Activated naive CD8-positive, alpha-beta T cell treated with anti-CD3 and anti-CD28 coated beads, Interleukin-2, amount 10 ng/mL, durations not matched to agents 7 days and 5 days (primary cell): ENCODE measurements around the gene MBD5. TPM values are rescaled to one million over a fixed set of nuclear protein-coding genes. Genes with fewer than 3 reads are reported as not detected.

Experiments used
- ATAC-seq: fragments of 150-1000 bp; cut with Tn5 transposase; one replicate; pipeline ENCODE4 v1.10.0; 2021; ENCODE audit warnings: low read depth, moderate library complexity
- POLR2A ChIA-PET: fragments of 350-600 bp; sonication (Branson Sonifier 250); formaldehyde crosslinking; loops from one replicate; lab custom pipeline; 2021; ENCODE audit warnings: antibody characterized with exemption; lab: Charles Lee
- DNase-seq: peaks from one replicate; pipeline ENCODE4 v3.0.0; 2021
- H3K27ac Mint-ChIP-seq: one replicate; pipeline ENCODE4 v1.8.0; 2022; ENCODE audit warnings: mild to moderate bottlenecking, mixed read lengths
- H3K27me3 Mint-ChIP-seq: one replicate; pipeline ENCODE4 v1.8.0; 2022; ENCODE audit warnings: mild to moderate bottlenecking, moderate library complexity, mixed read lengths
- H3K36me3 Mint-ChIP-seq: one replicate; pipeline ENCODE4 v1.8.0; 2021; ENCODE audit warnings: mild to moderate bottlenecking, mixed read lengths
- H3K4me1 Mint-ChIP-seq: one replicate; pipeline ENCODE4 v1.8.0; 2021; ENCODE audit warnings: mixed read lengths
- H3K4me3 Mint-ChIP-seq: one replicate; pipeline ENCODE4 v1.8.0; 2022; ENCODE audit warnings: mild to moderate bottlenecking, moderate library complexity, mixed read lengths
- H3K9me3 Mint-ChIP-seq: one replicate; pipeline ENCODE4 v1.8.0; 2021; ENCODE audit warnings: mixed read lengths
- total RNA-seq, 2 experiments: library from RNA; stranded (reverse); gene quantifications; one replicate each; pipeline ENCODE4 v1.2.3, GENCODE V29; 2021

The MBD5 gene
- total RNA-seq, 2 experiments from 2014 or later, result 49.8 to 51.4 TPM

DNA sequence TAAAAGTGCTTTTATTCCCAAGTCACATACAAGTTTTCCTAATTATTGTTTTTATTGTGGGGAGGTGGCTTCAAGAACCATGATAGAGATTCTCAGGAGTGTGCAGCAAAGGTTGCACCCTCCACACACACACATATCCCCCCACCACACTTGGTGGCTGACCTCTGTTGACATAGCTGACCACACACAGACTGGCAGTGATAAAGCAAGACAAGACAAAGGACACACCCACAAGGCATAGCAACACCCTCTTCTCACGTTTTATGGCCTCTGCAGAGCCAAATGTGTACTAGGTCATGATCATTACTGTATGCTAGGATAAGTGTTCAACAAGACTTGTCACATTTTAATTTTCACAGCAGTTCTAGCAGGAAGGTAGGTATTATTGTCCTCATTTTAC lies 480.7 kb downstream of the MBD5 start:
- Mint-ChIP-seq H3K4me3 (no peak overlapping the region), H3K27ac (no peak overlapping the region)

DNA sequence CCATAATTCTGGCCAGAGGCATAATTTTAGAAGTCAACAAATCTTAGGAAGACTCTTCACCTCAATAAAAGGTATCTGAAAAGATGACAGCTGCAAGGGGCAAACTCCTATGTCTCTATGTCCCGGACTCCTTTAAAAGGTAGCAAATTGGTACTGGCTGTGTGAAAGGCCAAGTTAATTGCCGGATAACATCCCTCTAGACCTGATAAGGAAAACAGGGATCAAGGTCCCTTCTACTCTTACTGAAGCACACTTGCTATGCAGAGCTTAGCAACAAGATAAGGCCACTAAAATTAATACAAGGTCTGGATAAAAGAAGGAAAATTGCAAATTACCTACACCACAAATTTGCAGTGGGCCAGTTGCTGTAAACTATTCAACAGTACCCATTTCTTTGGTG lies 482.6 kb downstream of the MBD5 start:
- Mint-ChIP-seq H3K9me3 (no peaks in the 10 kb centered on the region), H3K27ac (no peak overlapping the region), H3K4me1 (no peaks in the 10 kb centered on the region), H3K4me3 (no peak overlapping the region), H3K36me3 (no peaks in the 10 kb centered on the region), H3K27me3 (peaks cover 2% of the 10 kb centered on the region)
- ATAC-seq, result no peak
- no peak for DNase-seq
- POLR2A ChIA-PET, result no interaction called here

More for the DNA sequence above, 480.7 kb downstream of the MBD5 start:
- POLR2A ChIA-PET, result no interaction called here
- Mint-ChIP-seq H3K27me3 (peaks cover 2% of the 10 kb centered on the region), H3K9me3 (no peaks in the 10 kb centered on the region), H3K36me3 (no peaks in the 10 kb centered on the region), H3K4me1 (peaks cover under 1% of the 10 kb centered on the region)
- DNase-seq (no peak), ATAC-seq (no peak)

DNA sequence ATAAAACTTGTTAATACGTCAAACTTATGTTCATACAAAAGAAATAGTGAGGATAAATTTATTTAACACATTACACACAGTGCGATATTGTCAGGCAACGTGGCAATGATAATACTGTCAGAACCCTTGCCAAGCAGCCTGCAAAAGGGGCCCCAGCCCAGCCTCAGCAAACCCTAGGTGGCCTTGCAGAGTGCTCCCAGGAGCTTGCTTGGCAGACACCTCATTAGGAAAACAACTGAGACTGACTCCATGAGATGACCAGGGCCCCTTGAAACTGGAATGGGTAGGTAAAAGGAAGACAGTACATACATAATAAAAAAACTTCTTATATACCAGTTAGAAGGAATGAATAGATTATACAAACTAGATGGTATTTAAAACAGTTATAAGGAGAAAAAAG lies 487.1 kb downstream of the MBD5 start:
- Mint-ChIP-seq H3K36me3 (no peaks in the 10 kb centered on the region), H3K27ac (no peak overlapping the region), H3K27me3 (peaks cover 2% of the 10 kb centered on the region), H3K4me3 (no peak overlapping the region), H3K9me3 (no peaks in the 10 kb centered on the region), H3K4me1 (peaks cover 23% of the 10 kb centered on the region)
- DNase-seq (no peak), ATAC-seq (no peak)
- POLR2A ChIA-PET, result interaction anchor here (0.6 kb wide), 1 partner anchor 10 kb away, joined by 3 read pairs; no protein-coding TSS in a partner anchor

DNA sequence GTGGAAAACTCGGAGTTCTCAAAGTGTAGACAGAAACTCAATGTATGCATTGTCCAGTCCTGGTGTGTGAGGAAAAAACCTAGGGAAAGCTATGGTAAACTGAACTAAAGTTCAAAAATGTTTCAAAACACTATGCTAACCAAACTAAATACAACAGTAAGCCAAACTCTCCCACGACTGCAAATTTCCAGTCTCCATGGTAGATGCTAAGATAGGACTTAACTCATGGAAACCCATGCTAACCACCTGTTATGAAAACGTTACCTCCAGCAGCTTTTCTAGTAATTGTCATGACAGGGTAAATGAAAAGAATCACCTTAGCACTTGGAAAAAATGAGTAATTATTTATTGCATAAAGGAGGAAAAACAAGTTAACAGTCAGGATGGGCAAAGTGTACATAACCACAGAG lies 488.0 kb downstream of the MBD5 start:
- Mint-ChIP-seq H3K27me3 (peaks cover 2% of the 10 kb centered on the region), H3K4me3 (peak overlapping the region; percentile 64), H3K9me3 (no peaks in the 10 kb centered on the region), H3K4me1 (peaks cover 23% of the 10 kb centered on the region), H3K36me3 (no peaks in the 10 kb centered on the region), H3K27ac (peak overlapping the region; percentile 53)
- ATAC-seq, result no peak
- DNase-seq, result no peak
- POLR2A ChIA-PET, result interaction anchor here (0.9 to 2.0 kb wide), 6 partner anchors 11 to 487 kb away, joined by 3 to 6 read pairs (median 4); no protein-coding TSS in a partner anchor

DNA sequence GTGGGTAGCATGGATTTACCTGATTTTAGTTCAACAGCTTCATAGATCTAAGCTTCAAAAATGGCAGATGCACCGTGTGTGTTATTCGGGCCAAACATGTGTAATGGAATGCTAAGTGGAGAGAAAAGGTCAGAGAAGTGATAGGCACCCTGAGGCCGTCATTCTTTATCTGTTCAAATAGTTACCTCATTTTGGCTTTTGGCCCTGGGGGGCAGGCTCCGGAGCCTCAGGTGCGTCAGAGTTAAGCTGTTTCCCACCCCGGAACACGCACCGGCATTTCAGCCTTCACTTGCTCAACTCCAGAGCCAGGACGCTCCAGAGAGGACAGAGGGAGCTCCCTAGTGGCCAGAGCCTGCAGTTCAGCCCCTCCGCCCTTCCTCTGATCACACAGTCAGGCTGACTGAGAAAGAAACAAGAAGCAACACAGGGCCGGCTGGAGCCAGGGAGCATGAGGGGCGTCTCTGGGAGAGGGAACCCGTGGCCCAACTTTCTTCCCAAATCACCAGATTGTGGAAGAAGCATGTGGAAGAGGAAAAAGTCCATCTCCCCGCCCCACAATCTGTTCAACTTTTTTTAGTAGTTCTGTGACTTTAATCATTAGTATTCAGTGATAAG lies 488.5 kb downstream of the MBD5 start:
- peaks cover 23% of the 10 kb centered on the region for H3K4me1 Mint-ChIP-seq
- DNase-seq (peak; percentile 81), ATAC-seq (peak; percentile 99)
- POLR2A ChIA-PET, result interaction anchor here (0.6 to 2.0 kb wide), 8 partner anchors 10 to 521 kb away, joined by 3 to 6 read pairs (median 3); no protein-coding TSS in a partner anchor
- H3K9me3 Mint-ChIP-seq, result no peaks in the 10 kb centered on the region
- H3K27ac Mint-ChIP-seq, result peak overlapping the region; percentile 53
- peak overlapping the region; percentile 64 for H3K4me3 Mint-ChIP-seq
- no peaks in the 10 kb centered on the region for H3K36me3 Mint-ChIP-seq
- H3K27me3 Mint-ChIP-seq, result peaks cover 2% of the 10 kb centered on the region

DNA sequence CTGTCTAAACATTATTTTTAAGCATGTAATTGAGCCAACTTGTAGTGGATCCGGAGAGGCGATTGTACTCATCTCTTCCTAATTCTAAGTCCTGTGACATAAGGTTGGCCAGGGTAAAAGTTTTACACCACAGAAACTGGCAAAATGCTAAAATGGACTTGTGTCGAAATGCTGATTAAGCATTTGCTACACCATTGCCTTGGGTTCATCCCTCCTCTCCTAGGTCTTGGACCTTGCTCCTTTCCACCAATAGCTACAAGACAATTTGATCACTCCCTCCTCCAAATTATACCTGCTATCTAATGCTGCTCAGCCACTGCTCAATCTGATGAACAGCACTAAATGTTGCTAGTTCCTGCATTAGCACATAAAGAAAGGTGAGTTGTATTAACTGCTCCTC lies 491.0 kb downstream of the MBD5 start:
- Mint-ChIP-seq H3K4me1 (peaks cover 26% of the 10 kb centered on the region), H3K36me3 (peaks cover 4% of the 10 kb centered on the region), H3K9me3 (no peaks in the 10 kb centered on the region), H3K27me3 (no peaks in the 10 kb centered on the region), H3K4me3 (no peak overlapping the region), H3K27ac (no peak overlapping the region)
- POLR2A ChIA-PET, result no interaction called here
- ATAC-seq, result no peak
- no peak for DNase-seq

DNA sequence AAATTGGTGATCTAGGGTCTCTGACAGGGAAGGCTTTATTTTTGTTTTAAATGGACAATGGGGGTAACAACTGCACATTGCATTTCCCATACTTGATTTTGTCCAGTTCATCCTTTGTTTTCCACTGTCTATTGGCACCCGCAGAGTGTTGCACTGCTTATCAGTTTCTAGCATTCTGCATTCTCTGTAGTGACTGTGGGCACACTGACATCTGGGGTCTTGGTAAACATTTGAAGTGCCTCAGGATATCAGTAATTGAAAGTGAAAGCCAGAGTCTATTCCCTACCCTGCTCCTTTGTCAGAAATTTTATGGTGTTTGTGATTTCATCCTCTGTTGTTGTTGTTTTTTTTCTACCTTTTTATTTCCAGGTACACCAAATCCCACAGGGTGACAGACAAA lies 491.6 kb downstream of the MBD5 start:
- ATAC-seq, result peak; percentile 25
- Mint-ChIP-seq H3K4me1 (peaks cover 26% of the 10 kb centered on the region), H3K36me3 (peaks cover 4% of the 10 kb centered on the region), H3K4me3 (peak overlapping the region; percentile 67), H3K27me3 (no peaks in the 10 kb centered on the region), H3K9me3 (no peaks in the 10 kb centered on the region), H3K27ac (peak overlapping the region; percentile 55)
- no peak for DNase-seq
- POLR2A ChIA-PET, result no interaction called here

DNA sequence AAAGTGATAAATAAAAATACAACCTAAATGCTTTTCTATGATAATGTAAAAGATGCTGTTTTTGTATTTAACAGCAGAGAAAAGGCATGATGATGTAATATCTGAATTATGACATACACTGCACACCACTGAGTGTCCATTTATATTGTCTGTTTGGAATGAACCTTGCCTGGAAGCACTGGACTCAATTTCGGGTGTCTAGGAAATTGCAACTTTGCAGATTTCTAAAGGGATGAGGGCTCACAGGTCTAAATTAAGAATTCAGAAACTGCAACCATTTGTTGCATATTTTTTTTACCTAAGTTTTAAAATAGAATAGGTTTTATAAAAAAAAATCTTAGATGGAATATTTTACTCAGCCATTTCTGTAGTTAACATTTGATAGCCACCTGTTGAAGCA lies 492.5 kb downstream of the MBD5 start:
- H3K4me3 Mint-ChIP-seq, result no peak overlapping the region
- H3K4me1 Mint-ChIP-seq, result peaks cover 26% of the 10 kb centered on the region
- peaks cover 7% of the 10 kb centered on the region for H3K36me3 Mint-ChIP-seq
- ATAC-seq (no peak), DNase-seq (no peak)
- POLR2A ChIA-PET, result no interaction called here
- no peaks in the 10 kb centered on the region for H3K27me3 Mint-ChIP-seq
- no peaks in the 10 kb centered on the region for H3K9me3 Mint-ChIP-seq
- H3K27ac Mint-ChIP-seq, result no peak overlapping the region

DNA sequence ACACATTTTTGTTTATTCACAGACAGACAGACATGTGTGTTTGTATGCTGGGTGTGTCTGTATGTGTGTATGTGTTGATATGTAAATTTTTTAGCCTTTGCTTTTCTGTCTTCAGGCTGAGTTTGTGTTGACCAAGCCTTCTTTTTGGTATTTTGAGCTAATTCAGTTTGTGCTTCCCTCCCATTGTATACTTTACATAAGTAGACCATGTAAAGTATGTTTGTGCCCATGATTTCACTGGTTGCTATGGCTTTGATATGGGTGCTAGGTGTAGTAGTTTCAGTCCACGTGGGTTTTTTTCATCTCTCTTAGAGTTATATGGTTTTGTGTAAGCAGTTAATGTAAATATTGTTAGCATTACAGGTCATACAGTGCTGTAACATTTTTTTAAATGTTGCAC lies 494.2 kb downstream of the MBD5 start:
- ATAC-seq (no peak), DNase-seq (no peak)
- no peaks in the 10 kb centered on the region for H3K27me3 Mint-ChIP-seq
- H3K27ac Mint-ChIP-seq, result no peak overlapping the region
- peaks cover 15% of the 10 kb centered on the region for H3K4me1 Mint-ChIP-seq
- POLR2A ChIA-PET, result no interaction called here
- H3K36me3 Mint-ChIP-seq, result peaks cover 7% of the 10 kb centered on the region
- no peaks in the 10 kb centered on the region for H3K9me3 Mint-ChIP-seq
- no peak overlapping the region for H3K4me3 Mint-ChIP-seq

DNA sequence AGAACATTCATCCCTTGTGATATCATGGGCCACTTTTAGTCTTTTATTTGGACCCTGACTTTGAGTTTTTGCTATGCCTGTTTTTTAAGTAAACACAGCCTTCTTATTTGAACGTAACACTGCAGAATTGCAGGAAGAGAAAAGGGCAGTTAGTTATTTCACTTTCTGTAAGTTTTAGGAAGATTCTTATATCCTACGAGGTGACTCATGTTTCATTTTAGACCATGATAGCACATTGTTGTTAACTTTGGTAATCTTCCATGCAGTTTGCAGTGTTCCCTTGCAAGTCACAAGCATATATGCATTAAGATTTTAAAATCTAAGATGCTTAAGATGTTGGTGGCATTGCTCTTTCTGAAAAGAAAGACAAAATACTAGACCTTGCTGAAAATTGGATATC lies 495.1 kb downstream of the MBD5 start:
- Mint-ChIP-seq H3K27me3 (no peaks in the 10 kb centered on the region), H3K4me1 (peaks cover 16% of the 10 kb centered on the region), H3K36me3 (peaks cover 7% of the 10 kb centered on the region), H3K27ac (no peak overlapping the region), H3K4me3 (no peak overlapping the region), H3K9me3 (no peaks in the 10 kb centered on the region)
- POLR2A ChIA-PET, result no interaction called here
- DNase-seq, result no peak
- no peak for ATAC-seq

DNA sequence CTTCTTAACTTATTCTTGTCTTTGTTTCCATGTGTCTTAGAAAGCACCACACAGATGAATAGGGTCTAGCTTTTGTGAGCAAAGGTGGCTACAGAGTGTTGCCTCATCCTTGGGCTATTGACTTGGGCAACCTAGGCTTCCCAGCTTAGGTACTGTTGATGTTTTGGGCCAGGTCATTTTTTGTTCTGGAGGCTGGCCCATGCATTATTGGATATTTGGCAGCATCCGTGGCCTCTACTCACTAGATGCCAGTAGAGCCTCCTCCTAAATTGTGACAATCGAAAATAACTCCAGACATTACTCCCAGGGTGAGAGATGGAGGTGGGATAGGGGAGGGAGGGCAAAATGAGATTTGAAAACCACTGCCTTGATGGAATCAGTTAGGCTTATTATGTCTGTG lies 496.4 kb downstream of the MBD5 start:
- H3K4me1 Mint-ChIP-seq, result peaks cover 16% of the 10 kb centered on the region
- no peak for DNase-seq
- H3K4me3 Mint-ChIP-seq, result no peak overlapping the region
- ATAC-seq, result no peak
- POLR2A ChIA-PET, result no interaction called here
- no peaks in the 10 kb centered on the region for H3K27me3 Mint-ChIP-seq
- peaks cover 7% of the 10 kb centered on the region for H3K36me3 Mint-ChIP-seq
- no peak overlapping the region for H3K27ac Mint-ChIP-seq
- H3K9me3 Mint-ChIP-seq, result no peaks in the 10 kb centered on the region

DNA sequence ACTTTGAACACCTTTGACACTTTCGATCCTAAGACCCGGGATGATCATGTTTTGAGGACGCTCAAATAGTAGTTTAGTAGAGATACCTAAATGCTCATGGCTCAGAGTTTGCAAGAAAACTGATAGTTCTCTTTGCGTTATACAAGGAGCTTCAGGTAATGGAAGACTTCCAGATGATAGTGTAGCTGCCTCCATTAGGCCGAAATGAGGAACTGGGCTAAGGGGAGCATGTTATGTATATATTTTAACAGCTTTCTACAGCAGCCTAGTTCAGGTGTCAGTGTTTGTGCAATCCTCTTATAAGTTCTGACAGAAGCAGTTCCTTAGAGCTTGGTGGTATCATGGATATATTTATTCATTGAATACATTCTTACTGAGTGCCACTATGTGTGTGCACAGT lies 496.9 kb downstream of the MBD5 start:
- Mint-ChIP-seq H3K36me3 (peaks cover 7% of the 10 kb centered on the region), H3K9me3 (no peaks in the 10 kb centered on the region), H3K4me1 (peaks cover 13% of the 10 kb centered on the region), H3K4me3 (no peak overlapping the region), H3K27ac (no peak overlapping the region), H3K27me3 (no peaks in the 10 kb centered on the region)
- ATAC-seq, result no peak
- POLR2A ChIA-PET, result no interaction called here
- DNase-seq, result no peak

DNA sequence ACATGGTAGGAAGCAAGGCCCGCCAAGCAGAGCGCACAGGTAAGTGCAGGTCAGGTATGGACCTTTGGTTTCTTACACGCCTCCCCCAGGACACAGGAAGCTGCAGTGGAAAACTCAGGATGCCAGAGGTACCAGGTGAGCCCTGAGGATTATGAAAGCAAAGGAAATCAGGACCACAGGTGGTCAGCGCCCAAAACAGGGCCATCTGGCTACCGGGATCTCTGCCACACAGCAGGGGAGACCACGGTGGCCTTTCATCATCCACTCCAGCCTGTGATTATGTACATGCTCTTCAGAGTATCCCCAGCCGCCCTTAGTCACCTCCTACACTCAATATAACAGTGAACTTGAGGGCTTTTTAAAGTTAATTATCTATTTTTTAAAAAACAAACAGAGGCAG lies 498.1 kb downstream of the MBD5 start:
- Mint-ChIP-seq H3K27ac (no peak overlapping the region), H3K4me1 (peaks cover 20% of the 10 kb centered on the region), H3K27me3 (no peaks in the 10 kb centered on the region), H3K4me3 (no peak overlapping the region), H3K9me3 (no peaks in the 10 kb centered on the region), H3K36me3 (peaks cover 7% of the 10 kb centered on the region)
- DNase-seq, result no peak
- POLR2A ChIA-PET, result interaction anchor here (1.1 kb wide), 1 partner anchor 10 kb away, joined by 3 read pairs; no protein-coding TSS in a partner anchor
- no peak for ATAC-seq

DNA sequence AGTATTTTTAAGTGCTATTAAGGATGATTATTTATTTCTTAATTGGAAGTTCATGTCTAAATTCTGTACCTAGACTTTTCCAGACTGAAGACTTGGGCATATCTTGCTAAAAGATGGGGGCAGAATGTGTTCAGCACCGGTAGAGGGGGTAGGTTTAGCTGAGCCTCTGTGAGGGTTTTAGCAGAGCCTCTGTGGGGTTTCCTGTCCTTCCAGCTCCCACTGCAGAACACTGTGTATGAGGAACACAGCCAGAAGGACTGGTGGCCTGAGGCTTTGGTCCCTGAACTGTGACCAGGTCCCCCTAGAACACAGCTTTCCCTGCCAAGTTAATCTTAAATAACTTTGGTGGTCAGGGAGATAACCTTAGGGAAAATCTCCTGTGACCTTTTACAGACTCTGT lies 500.3 kb downstream of the MBD5 start:
- peaks cover 3% of the 10 kb centered on the region for H3K36me3 Mint-ChIP-seq
- no peaks in the 10 kb centered on the region for H3K27me3 Mint-ChIP-seq
- POLR2A ChIA-PET, result interaction anchor here (1.0 to 1.1 kb wide), 2 partner anchors 12 to 32 kb away, joined by 3 read pairs; no protein-coding TSS in a partner anchor
- no peak overlapping the region for H3K4me3 Mint-ChIP-seq
- DNase-seq, result no peak
- no peaks in the 10 kb centered on the region for H3K9me3 Mint-ChIP-seq
- H3K4me1 Mint-ChIP-seq, result peaks cover 32% of the 10 kb centered on the region
- no peak for ATAC-seq
- H3K27ac Mint-ChIP-seq, result no peak overlapping the region
